ENCODE data around the gene PRTN3.
"Not testable (repeated sequence)": the region's sequence is repeated elsewhere in the genome, so short reads cannot be mapped to it uniquely, and the experiment has no call there.

Gene PRTN3

GRCh38 chr19:849195-849594 lies 8.4 kb downstream of the PRTN3 start:
- DNase-seq, result not testable (repeated sequence)

DNA sequence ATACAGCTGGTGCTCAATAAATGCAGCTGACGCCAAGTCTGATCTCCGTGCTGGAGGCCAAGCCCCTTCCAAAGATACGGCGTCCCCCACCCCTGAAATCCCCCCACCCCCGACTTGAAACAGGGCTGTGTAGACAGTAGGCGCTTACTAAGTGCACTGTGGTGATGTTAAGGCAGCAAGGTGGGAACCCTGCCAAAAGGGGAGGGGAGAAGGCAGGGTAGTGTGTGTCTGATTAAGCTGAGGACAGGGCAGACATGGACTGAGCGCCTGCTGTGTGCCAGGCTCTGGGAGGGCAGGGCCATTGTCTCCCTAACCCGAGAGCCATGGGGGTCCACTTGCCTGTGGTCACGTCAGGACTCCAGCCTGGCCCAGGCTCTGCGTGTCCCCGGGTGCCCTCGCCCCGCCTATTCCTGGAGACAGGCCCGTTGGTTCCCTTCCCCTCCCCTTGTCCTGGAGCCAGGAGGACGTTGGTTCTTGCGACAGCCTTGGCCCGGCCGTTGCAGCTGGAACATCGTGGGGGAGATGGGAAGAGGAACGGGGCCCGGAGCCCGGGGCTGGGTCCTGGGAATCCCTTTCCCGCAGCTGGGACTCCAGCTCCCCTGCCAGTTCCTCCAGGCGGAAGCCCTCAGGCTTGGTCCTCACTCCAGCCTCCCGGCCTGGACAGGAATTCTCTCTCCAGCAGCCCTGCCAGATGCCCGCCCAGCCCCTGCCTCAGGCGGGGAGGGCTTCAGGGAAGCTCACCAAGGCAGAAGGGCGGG lies 9.6 kb downstream of the PRTN3 start:
- DNase-seq, result no peak

DNA sequence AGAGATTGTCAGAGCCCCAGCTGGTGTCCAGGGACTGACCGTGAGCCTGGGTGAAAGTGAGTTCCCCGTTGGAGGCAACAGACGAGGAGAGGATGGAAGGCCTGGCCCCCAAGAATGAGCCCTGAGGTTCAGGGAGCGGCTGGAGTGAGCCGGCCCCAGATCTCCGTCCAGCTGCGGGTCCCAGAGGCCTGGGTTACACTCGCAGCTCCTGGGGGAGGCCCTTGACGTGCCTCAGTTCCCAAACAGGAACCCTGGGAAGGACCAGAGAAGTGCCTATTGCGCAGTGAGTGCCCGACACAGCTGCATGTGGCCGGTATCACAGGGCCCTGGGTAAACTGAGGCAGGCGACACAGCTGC lies 10.2 kb downstream of the PRTN3 start:
- DNase-seq, result no peak

- DNase-seq, result no peak
Measured at GRCh38 chr19:852136-853013, 11.6 kb downstream of the PRTN3 start, which contains the start of gene ELANE. TSS of gene ELANE (plus strand) at chr19:852303. CDS start at chr19:852329, 26 bp downstream.

GRCh38 chr19:853014-853585 lies 12.3 kb downstream of the PRTN3 start:
- no peak for DNase-seq

DNA sequence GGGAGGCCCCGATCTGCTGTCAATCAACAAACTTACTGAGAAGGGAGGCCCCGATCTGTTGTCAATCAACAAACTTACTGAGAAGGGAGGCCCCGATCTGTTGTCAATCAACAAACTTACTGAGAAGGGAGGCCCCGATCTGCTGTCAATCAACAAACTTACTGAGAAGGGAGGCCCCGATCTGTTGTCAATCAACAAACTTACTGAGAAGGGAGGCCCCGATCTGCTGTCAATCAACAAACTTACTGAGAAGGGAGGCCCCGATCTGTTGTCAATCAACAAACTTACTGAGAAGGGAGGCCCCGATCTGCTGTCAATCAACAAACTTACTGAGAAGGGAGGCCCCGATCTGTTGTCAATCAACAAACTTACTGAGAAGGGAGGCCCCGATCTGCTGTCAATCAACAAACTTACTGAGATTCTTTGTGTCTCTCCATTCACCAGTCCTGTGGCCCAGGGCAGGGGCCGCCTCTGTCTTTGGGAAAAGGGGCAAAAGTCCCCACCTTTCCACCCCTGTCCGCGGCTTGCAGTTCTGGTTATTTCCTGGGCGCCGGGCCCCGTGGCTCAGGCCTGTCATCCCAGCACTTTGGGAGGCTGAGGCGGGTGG lies 12.9 kb downstream of the PRTN3 start:
- DNase-seq, result not testable (repeated sequence)

DNA sequence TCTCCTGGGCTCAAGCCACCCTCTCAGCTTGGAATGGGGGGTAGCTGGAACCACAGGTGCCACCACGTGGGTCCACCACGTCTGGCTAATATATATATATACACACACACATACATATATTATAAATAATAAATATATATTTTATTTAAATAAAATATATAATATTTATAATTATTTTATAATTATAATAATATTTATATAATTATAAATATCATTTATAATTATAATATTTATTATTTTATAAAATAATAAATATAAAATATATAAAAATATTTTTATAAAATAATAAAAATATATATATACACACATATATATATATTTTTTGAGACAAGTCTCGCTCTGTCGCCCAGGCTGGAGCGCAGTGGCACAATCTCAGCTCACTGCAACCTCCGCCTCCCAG lies 13.8 kb downstream of the PRTN3 start:
- DNase-seq, result no peak

DNA sequence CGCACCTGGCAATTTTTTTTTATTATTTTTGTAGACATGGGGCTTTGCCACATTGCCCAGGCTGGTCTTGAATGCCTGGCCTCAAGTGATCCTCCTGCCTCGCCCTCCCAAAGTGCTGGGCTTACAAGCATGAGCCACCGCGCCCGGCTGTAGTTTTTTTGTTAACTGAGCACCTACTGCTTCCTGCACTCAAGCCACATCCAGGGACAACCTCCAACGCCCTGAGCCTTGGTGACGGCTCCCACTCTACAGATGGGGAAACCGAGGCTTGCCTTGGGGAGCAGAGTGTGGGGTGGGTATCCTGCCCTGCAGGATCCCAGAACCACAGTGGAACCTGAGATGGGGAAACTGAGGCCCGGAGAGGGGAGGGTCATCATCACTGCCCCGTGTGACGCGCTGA lies 14.3 kb downstream of the PRTN3 start:
- no peak for DNase-seq

GRCh38 chr19:855566-856120 lies 14.8 kb downstream of the PRTN3 start:
- no peak for DNase-seq

DNA sequence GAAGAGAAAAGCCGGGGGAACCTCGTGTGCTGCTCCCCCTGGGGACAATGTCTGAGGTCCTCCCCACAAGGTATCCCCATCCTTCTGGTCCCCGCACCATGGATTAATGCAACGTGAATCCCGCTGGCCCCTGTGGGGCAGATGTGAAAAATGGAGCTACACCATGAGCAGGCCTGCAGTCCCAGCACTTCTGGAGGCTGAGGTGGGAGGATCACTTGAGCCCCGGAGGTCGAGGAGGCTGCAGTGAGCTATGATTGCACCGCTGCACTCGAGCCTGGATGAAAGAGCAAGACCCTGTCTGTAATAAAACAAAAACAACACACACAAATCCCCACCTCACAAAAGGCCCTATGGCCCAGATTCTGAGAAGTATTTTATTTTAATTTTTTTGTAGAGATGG lies 17.5 kb downstream of the PRTN3 start:
- no peak for DNase-seq

GRCh38 chr19:858868-859843 lies 18.4 kb downstream of the PRTN3 start, which contains the start of gene CFD:
TSS of gene CFD (plus strand) at chr19:859664. CDS start at chr19:859690, 26 bp downstream.
- DNase-seq, result no peak

- DNase-seq, result no peak
Measured at GRCh38 chr19:861141-861755, 20.4 kb downstream of the PRTN3 start.

DNA sequence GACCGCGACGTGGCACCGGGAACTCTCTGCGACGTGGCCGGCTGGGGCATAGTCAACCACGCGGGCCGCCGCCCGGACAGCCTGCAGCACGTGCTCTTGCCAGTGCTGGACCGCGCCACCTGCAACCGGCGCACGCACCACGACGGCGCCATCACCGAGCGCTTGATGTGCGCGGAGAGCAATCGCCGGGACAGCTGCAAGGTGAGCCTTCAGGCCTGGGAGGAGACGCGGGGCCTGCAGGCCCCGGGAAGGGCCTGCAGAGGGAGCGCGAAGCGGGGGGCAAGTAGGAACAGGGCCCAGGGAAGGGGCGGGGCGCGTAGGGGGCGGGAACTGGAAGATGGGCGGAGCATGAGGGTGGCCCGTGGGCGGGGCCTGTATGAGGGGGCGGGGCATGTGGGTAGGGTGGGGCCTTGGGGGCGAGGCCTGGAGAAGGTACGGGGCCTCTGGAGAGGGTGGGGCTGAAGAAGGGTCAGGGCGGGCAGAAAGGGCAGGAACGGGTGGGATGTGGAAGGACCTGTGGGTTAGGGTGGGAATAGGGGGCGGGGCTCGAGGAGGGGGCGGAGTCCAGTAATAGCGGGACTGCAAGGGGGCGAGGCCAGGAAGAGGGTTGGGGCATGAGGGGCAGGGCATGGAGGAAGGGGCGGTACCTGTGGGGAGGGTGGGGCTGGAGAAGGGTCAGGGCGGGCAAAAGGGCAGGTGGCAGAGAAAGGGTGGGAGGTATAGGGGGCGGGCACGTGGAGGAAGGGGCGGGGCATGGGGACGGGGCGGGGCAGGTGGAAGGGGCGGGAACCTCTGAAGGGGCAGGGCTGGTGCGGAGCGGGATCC lies 21.2 kb downstream of the PRTN3 start:
- peak; percentile 62 for DNase-seq

GRCh38 chr19:862581-863314 lies 21.9 kb downstream of the PRTN3 start:
- DNase-seq, result peak; percentile 70

DNA sequence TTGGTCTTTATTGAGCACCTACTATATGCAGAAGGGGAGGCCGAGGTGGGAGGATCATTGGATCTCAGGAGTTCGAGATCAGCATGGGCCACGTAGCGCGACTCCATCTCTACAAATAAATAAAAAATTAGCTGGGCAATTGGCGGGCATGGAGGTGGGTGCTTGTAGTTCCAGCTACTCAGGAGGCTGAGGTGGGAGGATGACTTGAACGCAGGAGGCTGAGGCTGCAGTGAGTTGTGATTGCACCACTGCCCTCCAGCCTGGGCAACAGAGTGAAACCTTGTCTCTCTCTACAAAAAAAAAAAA lies 22.5 kb downstream of the PRTN3 start:
- DNase-seq, result no peak

DNA sequence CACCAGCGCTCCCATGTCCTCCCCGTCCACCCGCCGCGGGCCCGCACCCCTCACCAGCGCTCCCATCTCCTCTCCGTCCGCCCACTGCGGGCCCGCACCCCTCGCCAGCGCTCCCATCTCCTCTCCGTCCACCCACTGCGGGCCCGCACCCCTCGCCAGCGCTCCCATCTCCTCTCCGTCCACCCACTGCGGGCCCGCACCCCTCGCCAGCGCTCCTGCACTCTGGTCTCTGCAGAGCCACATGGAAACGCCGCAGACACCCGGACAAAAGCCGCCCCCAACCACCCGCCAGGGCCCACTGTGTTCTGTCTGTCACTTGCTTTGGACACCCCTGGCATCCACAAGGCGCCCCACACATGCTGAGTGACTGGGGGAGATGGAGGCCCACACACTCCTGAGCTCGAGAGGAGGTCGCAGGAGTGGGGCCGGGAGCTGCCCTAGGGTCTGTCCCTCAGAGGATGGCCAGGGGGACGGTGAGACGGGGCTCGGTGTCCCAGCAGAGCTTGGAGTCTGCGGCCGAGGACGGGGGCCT lies 26.0 kb downstream of the PRTN3 start:
- no peak for DNase-seq

DNA sequence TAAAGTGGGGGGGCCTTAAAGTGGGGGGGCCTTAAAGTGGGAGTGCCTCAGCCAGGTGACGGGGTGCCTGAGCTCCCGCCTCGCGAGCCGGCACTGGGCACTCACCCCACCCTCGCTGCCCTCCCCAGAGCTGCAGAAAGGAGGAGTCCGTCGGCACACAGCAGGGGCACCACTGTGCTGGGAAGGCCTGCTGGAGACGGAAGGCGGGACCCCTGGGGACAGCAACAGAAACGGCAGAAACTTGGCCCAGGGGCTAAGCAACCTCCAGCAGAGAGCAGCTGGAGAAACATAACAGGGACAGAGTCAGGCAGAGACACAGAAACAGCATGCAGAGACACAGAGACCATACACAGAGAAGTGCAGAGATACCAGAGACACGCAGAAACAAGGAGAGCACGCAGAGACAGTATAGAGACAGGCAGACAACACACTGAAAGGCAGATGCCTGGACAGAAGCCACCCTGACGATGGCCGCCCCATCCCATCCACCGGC lies 26.5 kb downstream of the PRTN3 start:
- DNase-seq, result no peak

DNA sequence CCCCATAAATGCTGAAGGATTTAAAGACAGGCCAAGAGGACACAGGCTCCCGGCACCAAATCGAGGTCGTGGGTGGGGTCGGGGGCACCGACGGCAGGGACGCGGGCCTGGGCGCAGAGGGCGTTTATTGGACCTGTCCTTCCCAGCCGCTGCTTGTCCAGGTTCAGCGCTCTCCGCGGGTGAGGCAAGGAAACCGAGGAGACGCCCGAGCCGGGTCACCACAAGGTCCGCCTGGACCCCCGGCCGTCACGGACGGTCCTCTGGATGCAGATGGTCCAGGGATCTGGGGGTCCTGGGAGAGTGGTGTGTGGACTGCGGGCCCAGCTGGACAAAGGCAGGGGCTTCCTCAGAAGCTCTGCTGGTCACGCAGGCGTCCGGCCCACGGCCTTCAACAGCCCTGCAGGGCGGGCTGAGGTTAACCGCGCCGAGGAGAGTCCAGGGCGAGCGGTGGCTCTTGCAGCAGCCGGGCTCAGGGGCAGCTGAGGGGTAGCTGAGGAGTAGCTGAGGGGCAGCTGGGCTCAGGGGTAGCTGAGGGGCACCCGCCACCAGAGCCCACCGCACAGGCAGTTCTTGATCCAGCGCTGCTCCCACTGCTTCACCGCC lies 27.2 kb downstream of the PRTN3 start:
- DNase-seq, result no peak
